Astrocyte of the cerebellum (primary cell): ENCODE results near the gene SOX5.

ENCODE experiments used
- DNase-seq: peaks from one replicate; pipeline ENCODE4 v3.0.0-alpha.2; 2011; ENCODE audit warnings: low read depth
- H3K4me3 ChIP-seq: 2 replicates; pipeline ENCODE4 v1.5.1; 2011; ENCODE audit warnings: mild to moderate bottlenecking, low read depth, low read length, moderate library complexity
- CTCF ChIP-seq: IDR thresholded peaks from 2 replicates; pipeline ENCODE4 v1.5.1; 2012; ENCODE audit warnings: low read length, low read depth, moderate library complexity, mild to moderate bottlenecking; ENCODE audit errors: missing control alignments
- in situ Hi-C: cut with HindIII; loops from 2 replicates; pipeline ENCODE4 v1.10.0; 2017; ENCODE audit warnings: low sequenced_read_pairs

SOX5 gene

GRCh38 chr12:23587833-23588559, 361.5 kb downstream of the SOX5 start:
- no peak for TF ChIP-seq CTCF
- H3K4me3 ChIP-seq = no peak overlapping the region
- no peak for DNase-seq
- in situ Hi-C loops = no loop called here

GRCh38 chr12:23585782-23586163, 363.7 kb downstream of the SOX5 start:
- in situ Hi-C loops = no loop called here

GRCh38 chr12:23585156-23585781, 364.2 kb downstream of the SOX5 start:
- TF ChIP-seq CTCF = no peak
- H3K4me3 ChIP-seq = no peak overlapping the region
- in situ Hi-C loops = no loop called here
- DNase-seq = no peak

More at GRCh38 chr12:23585782-23586163, 363.7 kb downstream of the SOX5 start:
- no peak for DNase-seq
- no peak overlapping the region for H3K4me3 ChIP-seq
- TF ChIP-seq CTCF = no peak

GRCh38 chr12:23581913-23582312, 367.6 kb downstream of the SOX5 start:
- no peak for DNase-seq
- no peak for TF ChIP-seq CTCF
- in situ Hi-C loops = no loop called here
- no peak overlapping the region for H3K4me3 ChIP-seq

GRCh38 chr12:23579257-23579656, 370.2 kb downstream of the SOX5 start:
- in situ Hi-C loops = no loop called here
- DNase-seq = no peak
- H3K4me3 ChIP-seq = no peak overlapping the region
- no peak for TF ChIP-seq CTCF

- no peak for DNase-seq
- H3K4me3 ChIP-seq = no peak overlapping the region
- no peak for TF ChIP-seq CTCF
- in situ Hi-C loops = no loop called here
Observed at GRCh38 chr12:23576372-23576771, 373.1 kb downstream of the SOX5 start.
